ENCODE results near the gene OR7D2. TPM values are rescaled to one million over a fixed set of nuclear protein-coding genes. Genes with fewer than 3 reads are reported as not detected.
"Not testable (repeated sequence)": the region's sequence is repeated elsewhere in the genome, so short reads cannot be mapped to it uniquely, and the experiment has no call there.

The OR7D2 gene
- total RNA-seq, 1 donor from 2014 or later, result 1.8 TPM

- H3K36me3 Mint-ChIP-seq, result peaks cover 25% of the 10 kb centered on the region
- H3K9me3 Mint-ChIP-seq, result peaks cover 16% of the 10 kb centered on the region
- no peak for DNase-seq (ENCODE audit: low spot score in 2 of 2, unreplicated experiment in 2 of 2)
- no peak overlapping the region for H3K27ac Mint-ChIP-seq
- H3K27me3 Mint-ChIP-seq (ENCODE audit: low read depth), result no peaks in the 10 kb centered on the region
- TF ChIP-seq CTCF (IDR thresholded peaks at IDR 0.05; ENCODE audit: unreplicated experiment), result no peak
- H3K4me1 Mint-ChIP-seq, result no peaks in the 10 kb centered on the region
- H3K4me3 Mint-ChIP-seq, result no peak overlapping the region
These were observed 7.3 kb upstream of the OR7D2 start for GRCh38 chr19:9171393-9171991.

- peaks cover 21% of the 10 kb centered on the region for H3K9me3 Mint-ChIP-seq
- peaks cover 23% of the 10 kb centered on the region for H3K36me3 Mint-ChIP-seq
- no peaks in the 10 kb centered on the region for H3K27me3 Mint-ChIP-seq (ENCODE audit: low read depth)
- TF ChIP-seq CTCF (IDR thresholded peaks at IDR 0.05; ENCODE audit: unreplicated experiment), result no peak
- no peak overlapping the region for H3K27ac Mint-ChIP-seq
- no peak for DNase-seq (ENCODE audit: low spot score in 2 of 2, unreplicated experiment in 2 of 2)
- H3K4me3 Mint-ChIP-seq, result no peak overlapping the region
- H3K4me1 Mint-ChIP-seq, result no peaks in the 10 kb centered on the region
These were observed 3.5 kb upstream of the OR7D2 start for GRCh38 chr19:9175326-9175725.

- no peak overlapping the region for H3K27ac Mint-ChIP-seq
- H3K9me3 Mint-ChIP-seq, result peaks cover 27% of the 10 kb centered on the region
- TF ChIP-seq CTCF (IDR thresholded peaks at IDR 0.05; ENCODE audit: unreplicated experiment), result no peak
- H3K4me1 Mint-ChIP-seq, result no peaks in the 10 kb centered on the region
- no peak overlapping the region for H3K4me3 Mint-ChIP-seq
- peaks cover 24% of the 10 kb centered on the region for H3K36me3 Mint-ChIP-seq
- no peaks in the 10 kb centered on the region for H3K27me3 Mint-ChIP-seq (ENCODE audit: low read depth)
- DNase-seq (ENCODE audit: low spot score in 2 of 2, unreplicated experiment in 2 of 2), result no peak
These were observed 4.2 kb downstream of the OR7D2 start for GRCh38 chr19:9183000-9183399.

- H3K27me3 Mint-ChIP-seq (ENCODE audit: low read depth), result no peaks in the 10 kb centered on the region
These were observed 8.4 kb downstream of the OR7D2 start for GRCh38 chr19:9187191-9187590.

GRCh38 chr19:9189535-9189934 lies 10.8 kb downstream of the OR7D2 start:
- Mint-ChIP-seq H3K27me3 (ENCODE audit: low read depth) (no peaks in the 10 kb centered on the region), H3K9me3 (peaks cover 59% of the 10 kb centered on the region), H3K4me3 (no peak overlapping the region), H3K36me3 (peaks cover 22% of the 10 kb centered on the region), H3K4me1 (no peaks in the 10 kb centered on the region), H3K27ac (no peak overlapping the region)
- no peak for TF ChIP-seq CTCF (IDR thresholded peaks at IDR 0.05; ENCODE audit: unreplicated experiment)
- no peak for DNase-seq (ENCODE audit: low spot score in 2 of 2, unreplicated experiment in 2 of 2)

More at GRCh38 chr19:9187191-9187590, 8.4 kb downstream of the OR7D2 start:
- DNase-seq (ENCODE audit: low spot score in 2 of 2, unreplicated experiment in 2 of 2), result no peak
- Mint-ChIP-seq H3K27ac (no peak overlapping the region), H3K4me1 (no peaks in the 10 kb centered on the region), H3K9me3 (peaks cover 44% of the 10 kb centered on the region), H3K4me3 (no peak overlapping the region), H3K36me3 (peaks cover 25% of the 10 kb centered on the region)
- no peak for TF ChIP-seq CTCF (IDR thresholded peaks at IDR 0.05; ENCODE audit: unreplicated experiment)

- not testable (repeated sequence) for H3K36me3 Mint-ChIP-seq; DNase-seq (ENCODE audit: low spot score in 2 of 2, unreplicated experiment in 2 of 2); H3K27me3 Mint-ChIP-seq (ENCODE audit: low read depth); H3K4me3 Mint-ChIP-seq; H3K4me1 Mint-ChIP-seq; H3K27ac Mint-ChIP-seq
- peaks cover 42% of the 10 kb centered on the region for H3K9me3 Mint-ChIP-seq
These were observed 19.3 kb downstream of the OR7D2 start for GRCh38 chr19:9198044-9198443.

All from mesothelial cell of epicardium (in vitro differentiated cells).